SK-N-SH (cell line): Measurements from ENCODE around the gene KRTAP5-5. TPM values are rescaled to one million over a fixed set of nuclear protein-coding genes. Genes with fewer than 3 reads are reported as not detected.
"Not testable (repeated sequence)": the region's sequence is repeated elsewhere in the genome, so short reads cannot be mapped to it uniquely, and the experiment has no call there.

Source experiments
- CTCF ChIA-PET: fragments of 300-600, 350-600 bp; formaldehyde crosslinking; extraction: SDS; loops from one replicate; lab custom pipeline; 2021; lab: Yijun Ruan, JAX
- POLR2A ChIA-PET: fragments of 350-600 bp; sonication (Branson Sonifier 250); formaldehyde crosslinking; extraction: SDS; loops from one replicate; lab custom pipeline; 2020; ENCODE audit warnings: antibody characterized with exemption, inconsistent platforms; lab: Yijun Ruan, JAX
- DNase-seq: peaks from one replicate; pipeline ENCODE4 v3.0.0; 2012
- H2AFZ ChIP-seq: fragments of 200-600 bp; sonication (generic); 2 replicates; pipeline ENCODE4 v1.8.1; 2016; ENCODE audit warnings: antibody characterized with exemption, mild to moderate bottlenecking, low read depth
- H3F3A ChIP-seq: fragments of 200-600 bp; sonication (generic); replicated peaks from 2 replicates; pipeline ENCODE3; 2016; ENCODE audit warnings: antibody characterized with exemption, mild to moderate bottlenecking; ENCODE audit not compliant: insufficient read depth
- H3K27ac ChIP-seq, 2 experiments: fragments of 200-500 bp in 1 of 2; fragments of 200-600 bp in 1 of 2; sonication (Bioruptor generic) in 1 of 2; sonication (generic), shearing (Covaris generic) in 1 of 2; 2 replicates each; pipeline versions ENCODE4 v1.5.1 to v1.6.1; 2014 to 2016; ENCODE audit warnings: low read depth in 2 of 2, inconsistent platforms in 1 of 2, low read length in 1 of 2, mild to moderate bottlenecking in 1 of 2, mixed read lengths in 1 of 2
- H3K27me3 ChIP-seq: fragments of 200-600 bp; sonication (generic), shearing (Covaris generic); 2 replicates; pipeline ENCODE4 v1.6.1; 2016; ENCODE audit warnings: mixed run types; ENCODE audit not compliant: insufficient read depth
- H3K36me3 ChIP-seq, 2 experiments: fragments of 200-500 bp in 1 of 2; fragments of 200-600 bp in 1 of 2; sonication (Bioruptor generic) in 1 of 2; sonication (generic) in 1 of 2; replicated peaks in 1 of 2; 2 replicates each; pipeline versions ENCODE3 to v1.5.1; 2014 to 2016; ENCODE audit warnings: low read length in 1 of 2, mild to moderate bottlenecking in 1 of 2; ENCODE audit not compliant: insufficient read depth in 2 of 2, control insufficient read depth in 1 of 2
- H3K4me1 ChIP-seq, 2 experiments: fragments of 200-500 bp in 1 of 2; fragments of 200-600 bp in 1 of 2; sonication (Bioruptor generic) in 1 of 2; sonication (generic), shearing (Covaris generic) in 1 of 2; 2 replicates each; pipeline versions ENCODE4 v1.5.1 to v1.6.1; 2014 to 2016; ENCODE audit warnings: low read depth in 1 of 2, low read length in 1 of 2, mixed run types in 1 of 2; ENCODE audit not compliant: insufficient read depth in 2 of 2, control insufficient read depth in 1 of 2
- H3K4me2 ChIP-seq: fragments of 200-600 bp; sonication (generic), shearing (Covaris generic); 2 replicates; pipeline ENCODE4 v1.6.1; 2017; ENCODE audit warnings: mixed run types
- H3K4me3 ChIP-seq, 2 experiments: fragments of 200-500 bp in 1 of 2; fragments of 200-600 bp in 1 of 2; sonication (Bioruptor generic) in 1 of 2; sonication (generic), shearing (Covaris generic) in 1 of 2; 2 replicates each; pipeline versions ENCODE4 v1.5.1 to v1.8.1; 2014 to 2016; ENCODE audit warnings: low read depth in 2 of 2, inconsistent platforms in 1 of 2, low read length in 1 of 2, mild to moderate bottlenecking in 1 of 2, mixed read lengths in 1 of 2, moderate library complexity in 1 of 2
- H3K79me2 ChIP-seq: fragments of 200-600 bp; sonication (generic); 2 replicates; pipeline ENCODE4 v1.8.1; 2017; ENCODE audit warnings: mild to moderate bottlenecking; ENCODE audit not compliant: insufficient read depth
- H3K9ac ChIP-seq: fragments of 200-600 bp; sonication (generic); 2 replicates; pipeline ENCODE4 v1.6.1; 2017; ENCODE audit warnings: mixed run types
- H3K9me2 ChIP-seq: fragments of 200-600 bp; sonication (generic); 2 replicates; pipeline ENCODE4 v1.6.1; 2017; ENCODE audit warnings: mixed run types
- H3K9me3 ChIP-seq: fragments of 200-600 bp; sonication (generic); 2 replicates; pipeline ENCODE4 v1.6.1; 2017; ENCODE audit warnings: mixed run types, mild to moderate bottlenecking, moderate library complexity
- H4K20me1 ChIP-seq: fragments of 200-600 bp; sonication (generic); 2 replicates; pipeline ENCODE4 v1.6.1; 2017; ENCODE audit warnings: mild to moderate bottlenecking, mixed run types; ENCODE audit not compliant: insufficient read depth
- CTCF ChIP-seq: fragments of 200-600 bp; sonication (generic); IDR thresholded peaks from 2 replicates; pipeline ENCODE4 v1.6.1; 2017; ENCODE audit warnings: antibody characterized with exemption, mild to moderate bottlenecking, moderate library complexity
- EP300 ChIP-seq, 2 experiments: IDR thresholded peaks; 2 replicates each; pipeline versions ENCODE4 v1.4.0 to v1.6.1; 2012; ENCODE audit warnings: borderline replicate concordance in 1 of 2, low read depth in 1 of 2, low read length in 1 of 2
- FOXJ3 ChIP-seq: sonication (generic); formaldehyde crosslinking; IDR thresholded peaks from 2 replicates; pipeline ENCODE4 v1.5.1; 2020; ENCODE audit warnings: mild to moderate bottlenecking, missing genetic modification reagents
- GATA2 ChIP-seq: sonication (generic); formaldehyde crosslinking; IDR thresholded peaks from 2 replicates; pipeline ENCODE4 v1.5.0; 2020; ENCODE audit warnings: mild to moderate bottlenecking, missing genetic modification reagents
- POLR2AphosphoS5 ChIP-seq: IDR thresholded peaks from 2 replicates; pipeline ENCODE4 v1.6.1; 2012; ENCODE audit warnings: low read depth, low read length
- RAD21 ChIP-seq: IDR thresholded peaks from 2 replicates; pipeline ENCODE4 v1.6.1; 2012; ENCODE audit warnings: mild to moderate bottlenecking, low read length
- RXRA ChIP-seq: IDR thresholded peaks from 2 replicates; pipeline ENCODE4 v1.4.0; 2012; ENCODE audit warnings: low read depth, mild to moderate bottlenecking, borderline replicate concordance
- SMC3 ChIP-seq: IDR thresholded peaks from 2 replicates; pipeline ENCODE4 v1.6.1; 2012; ENCODE audit warnings: low read depth, low read length, improper control_type of control experiment
- TCF12 ChIP-seq: IDR thresholded peaks from 2 replicates; pipeline ENCODE4 v1.4.0; 2012
- TEAD4 ChIP-seq: IDR thresholded peaks from 2 replicates; pipeline ENCODE4 v1.4.0; 2012; ENCODE audit warnings: mild to moderate bottlenecking, borderline replicate concordance; ENCODE audit not compliant: insufficient read depth
- USF2 ChIP-seq: fragments of 150-350 bp; IDR thresholded peaks from 2 replicates; pipeline ENCODE4 v1.6.1; 2017; ENCODE audit warnings: antibody characterized with exemption, low read length, low read depth, borderline replicate concordance
- WGBS: methylation state at CpG from one replicate; pipeline ENCODE4 v1.1.6; 2017; ENCODE audit warnings: low lambda C conversion rate; 5-methylcytosine and 5-hydroxymethylcytosine counted together
- polyA plus RNA-seq, 3 experiments: library from polyadenylated mRNA; depleted of rRNA; stranded (reverse); fragments of >200 nt; gene quantifications; 2 replicates each; pipeline ENCODE4 v1.2.3, GENCODE V29; 2012

KRTAP5-5 gene
- polyA plus RNA-seq, 1 of the 3 experiments (the other 2 are of a cell fraction) = not detected

DNA sequence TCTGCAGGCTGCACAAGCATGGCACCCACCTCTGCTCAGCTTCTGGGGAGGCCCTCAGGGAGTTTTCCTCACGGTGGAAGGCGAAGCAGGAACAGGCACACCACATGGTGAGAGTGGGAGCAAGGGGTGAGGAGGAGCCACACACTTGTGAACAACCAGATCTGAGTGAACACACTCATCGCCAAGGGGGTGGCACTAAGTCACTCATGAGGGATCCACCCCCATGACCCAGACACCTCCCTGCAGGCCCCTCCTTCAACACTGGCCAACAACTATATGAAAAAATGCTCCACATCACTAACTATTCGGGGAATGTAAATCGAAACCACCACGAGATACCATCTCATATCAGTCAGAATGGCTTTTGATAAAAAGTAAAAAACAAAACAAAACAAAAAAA lies 30.8 kb upstream of the KRTAP5-5 start:
- TF ChIP-seq SMC3 = no peak
- no peak for TF ChIP-seq TCF12
- Histone ChIP-seq H3K36me3 (no peaks in the 10 kb centered on the region), H3K4me1 (no peaks in the 10 kb centered on the region), H3K9me3 (no peaks in the 10 kb centered on the region), H4K20me1 (no peaks in the 10 kb centered on the region), H3K27me3 (peaks cover 22% of the 10 kb centered on the region), H3K79me2 (no peaks in the 10 kb centered on the region), H3K9ac (no peak overlapping the region), H3F3A (no peaks in the 10 kb centered on the region), H2AFZ (no peak overlapping the region), H3K27ac (no peak overlapping the region), H3K4me2 (no peak overlapping the region), H3K4me3 (no peak overlapping the region), H3K9me2 (no peaks in the 10 kb centered on the region)
- no peak for DNase-seq
- 30% methylated on average over 6 of the region's 6 CpGs for WGBS
- ChIA-PET CTCF (interaction anchor here (1.2 to 3.9 kb wide), 4 partner anchors 24 to 52 kb away, joined by 4 to 45 read pairs (median 6); partner anchors contain the start of gene KRTAP5-5), POLR2A (no interaction called here)

DNA sequence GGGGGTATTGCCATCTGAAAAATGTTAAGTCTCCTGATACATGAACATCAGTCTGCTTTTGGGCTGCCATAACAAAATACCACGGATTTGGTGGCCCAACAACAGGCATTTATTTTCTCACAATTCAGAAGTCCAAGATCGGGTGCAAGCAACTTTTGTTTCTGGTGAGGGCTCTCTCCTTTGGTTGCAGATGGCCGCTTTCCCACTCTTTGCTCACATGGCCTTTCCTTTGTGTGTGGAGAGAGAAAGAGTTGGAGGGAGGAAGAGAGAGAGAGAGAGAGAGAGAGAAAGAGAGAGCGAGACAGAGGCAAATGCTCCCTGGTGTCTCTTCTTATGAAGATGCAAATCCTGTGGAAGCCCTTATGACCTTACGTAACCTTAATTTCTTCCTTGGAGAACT lies 28.9 kb upstream of the KRTAP5-5 start:
- no peaks in the 10 kb centered on the region for H3F3A ChIP-seq
- WGBS = 50% methylated on average over 5 of the region's 5 CpGs
- no peak overlapping the region for H2AFZ ChIP-seq
- no peaks in the 10 kb centered on the region for H4K20me1 ChIP-seq
- H3K4me2 ChIP-seq = no peak overlapping the region
- H3K9ac ChIP-seq = no peak overlapping the region
- no peak overlapping the region for H3K27ac ChIP-seq
- no peaks in the 10 kb centered on the region for H3K36me3 ChIP-seq
- no peak for DNase-seq
- H3K79me2 ChIP-seq = no peaks in the 10 kb centered on the region
- no peaks in the 10 kb centered on the region for H3K9me2 ChIP-seq
- no peak overlapping the region for H3K4me3 ChIP-seq
- POLR2A ChIA-PET = no interaction called here
- H3K4me1 ChIP-seq = no peaks in the 10 kb centered on the region
- H3K9me3 ChIP-seq = no peaks in the 10 kb centered on the region
- peaks cover 22% of the 10 kb centered on the region for H3K27me3 ChIP-seq
- TF ChIP-seq RAD21 = no peak
- no peak for TF ChIP-seq GATA2
- no peak for TF ChIP-seq EP300 (IDR thresholded peaks at IDR 0.05; ENCODE audit: borderline replicate concordance in 1 of 2, low read depth in 1 of 2, low read length in 1 of 2)
- TF ChIP-seq USF2 = no peak
- TF ChIP-seq SMC3 = no peak
- TF ChIP-seq CTCF = no peak
- no peak for TF ChIP-seq POLR2AphosphoS5
- no peak for TF ChIP-seq TEAD4
- no peak for TF ChIP-seq RXRA
- no peak for TF ChIP-seq FOXJ3 (CRISPR knock-in tag)
- TF ChIP-seq, all 33 proteins: peak for 0
- CTCF ChIA-PET = interaction anchor here (1.0 to 1.7 kb wide), 2 partner anchors 27 to 54 kb away, joined by 3 to 6 read pairs; no protein-coding TSS in a partner anchor

GRCh38 chr11:1601663-1602062 lies 27.9 kb upstream of the KRTAP5-5 start:
- H3K9me3 ChIP-seq, H3K4me2 ChIP-seq, H3K9me2 ChIP-seq, H3K27ac ChIP-seq, POLR2A ChIA-PET, H4K20me1 ChIP-seq, H3K4me3 ChIP-seq, H2AFZ ChIP-seq, H3F3A ChIP-seq, H3K36me3 ChIP-seq, H3K4me1 ChIP-seq, DNase-seq, H3K79me2 ChIP-seq, H3K9ac ChIP-seq: not testable (repeated sequence)
- WGBS = 30% methylated on average over 3 of the region's 3 CpGs
- CTCF ChIA-PET = interaction anchor here (0.6 to 1.7 kb wide), 4 partner anchors 14 to 55 kb away, joined by 3 to 6 read pairs (median 3); no protein-coding TSS in a partner anchor
- peaks cover 22% of the 10 kb centered on the region; the same call in 1 of the 2 replicates for H3K27me3 ChIP-seq
